Breast epithelium (tissue), 3 donors: ENCODE measurements around the gene HMCES.

ENCODE experiments used
- CTCF ChIP-seq, 3 donors: fragments of 450-650 bp; IDR thresholded peaks; one replicate each; pipeline ENCODE4 v1.5.1; 2016 to 2017; ENCODE audit warnings: antibody characterized with exemption in 3 of 3, mild to moderate bottlenecking in 3 of 3, moderate library complexity in 3 of 3
- POLR2A ChIP-seq: fragments of 450-650 bp; IDR thresholded peaks from one replicate; pipeline ENCODE4 v1.6.1; 2016; ENCODE audit warnings: antibody characterized with exemption, mild to moderate bottlenecking, moderate library complexity
- POLR2AphosphoS5 ChIP-seq, 3 donors: sonication (generic); formaldehyde crosslinking; IDR thresholded peaks; one replicate each; pipeline ENCODE4 v1.6.1; 2017; ENCODE audit warnings: antibody characterized with exemption in 3 of 3

DNA sequence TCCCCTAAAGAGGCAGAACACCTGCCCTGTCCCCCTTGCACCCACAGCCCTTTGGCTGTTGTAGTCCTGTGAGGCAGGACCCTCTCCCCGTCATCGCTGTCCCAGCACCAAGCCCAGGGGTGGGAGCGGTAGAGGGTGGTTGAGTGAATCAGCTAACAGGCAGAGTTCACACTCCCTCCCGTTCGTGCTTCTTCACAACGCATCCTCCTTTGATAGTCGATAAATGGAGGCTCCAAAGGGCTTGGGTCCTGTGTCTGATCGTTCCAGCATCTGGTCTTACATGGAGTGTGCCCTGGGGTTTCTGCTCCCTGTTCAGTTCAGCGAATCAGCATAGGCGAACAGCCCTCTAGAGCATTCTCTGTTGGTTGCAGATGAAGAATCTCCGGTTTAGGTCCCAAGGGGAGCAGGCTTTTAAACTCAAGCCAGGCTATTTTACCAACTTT is 820 bp upstream of the HMCES start:
- TF ChIP-seq CTCF (IDR thresholded peaks at IDR 0.05) (no peak), POLR2A (no peak), POLR2AphosphoS5 (IDR thresholded peaks at IDR 0.05) (no peak)
